SH-SY5Y (cell line): ENCODE data around the gene ROR2.

Experiments used
- GATA2 ChIP-seq: IDR thresholded peaks from 2 replicates; pipeline ENCODE4 v1.6.1; 2011; ENCODE audit warnings: mild to moderate bottlenecking, low read depth, low read length
- GATA3 ChIP-seq: IDR thresholded peaks from 2 replicates; pipeline ENCODE4 v1.6.1; 2011; ENCODE audit warnings: low read depth, mild to moderate bottlenecking, low read length, moderate library complexity

DNA sequence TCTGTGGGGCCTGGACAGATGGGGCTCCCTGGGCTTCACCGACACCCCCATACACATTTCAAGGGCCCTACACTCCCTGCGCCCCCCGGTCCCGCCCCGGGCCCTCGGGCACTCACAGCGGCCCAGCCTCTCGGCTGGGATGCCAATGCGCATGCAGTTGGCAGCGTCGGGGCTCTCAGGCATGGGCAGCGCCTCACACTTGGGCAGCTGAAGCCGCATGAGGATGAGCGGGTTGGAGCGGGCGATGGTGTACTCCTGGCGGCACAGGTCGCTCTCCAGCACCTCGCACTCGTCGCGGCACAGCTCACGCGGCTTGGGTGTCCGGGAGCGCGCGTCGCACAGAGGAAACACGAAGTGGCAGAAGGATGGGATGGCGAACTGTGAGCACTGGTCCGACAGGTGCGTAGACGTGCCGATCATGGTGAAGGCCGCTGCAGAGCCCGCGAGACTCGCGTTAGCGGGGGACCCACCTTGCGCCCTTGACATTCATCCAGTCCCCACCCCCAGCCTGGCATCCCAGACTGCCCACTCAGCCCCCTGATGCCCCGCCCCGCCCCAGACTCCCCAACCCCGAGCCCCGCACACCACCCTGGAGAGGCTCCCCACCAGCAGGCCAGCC lies 216.9 kb downstream of the ROR2 start:
- TF ChIP-seq GATA3 (no peak), GATA2 (no peak)
